K562 (cell line): ENCODE results near the gene TARS3. TPM values are rescaled to one million over a fixed set of nuclear protein-coding genes. Genes with fewer than 3 reads are reported as not detected.

ENCODE experiments used
- BACH1 ChIP-seq: fragments of 200-800 bp; sonication (Bioruptor generic); IDR thresholded peaks from 2 replicates; pipeline ENCODE4 v1.6.1; 2016; ENCODE audit warnings: missing genetic modification characterization, missing compliant biosample characterization
- BDP1 ChIP-seq: IDR thresholded peaks from 3 replicates; pipeline ENCODE4 v1.6.1; 2011; ENCODE audit not compliant: insufficient read length, insufficient read depth
- C11orf30 ChIP-seq: fragments of 450-650 bp; IDR thresholded peaks from 2 replicates; pipeline ENCODE4 v1.6.1; 2016; ENCODE audit warnings: low read depth, mild to moderate bottlenecking
- DACH1 ChIP-seq: fragments of 450-650 bp; IDR thresholded peaks from 2 replicates; pipeline ENCODE4 v1.6.1; 2018; ENCODE audit not compliant: partially characterized antibody
- GTF2F1 ChIP-seq: IDR thresholded peaks from 2 replicates; pipeline ENCODE4 v1.6.1; 2011; ENCODE audit warnings: low read depth, low read length, improper control_type of control experiment
- HSF4 ChIP-seq: fragments of 250-450 bp; sonication (Bioruptor Pico); IDR thresholded peaks from 2 replicates; pipeline ENCODE4 v2.1.2; 2022; ENCODE audit warnings: mild to moderate bottlenecking, moderate library complexity, borderline replicate concordance
- MAFG ChIP-seq: fragments of 450-650 bp; conservative IDR thresholded peaks from 2 replicates; pipeline ENCODE4 v1.6.1; 2016; ENCODE audit warnings: missing genetic modification characterization, missing compliant biosample characterization
- MEIS2 ChIP-seq: fragments of 450-650 bp; IDR thresholded peaks from 2 replicates; pipeline ENCODE4 v1.6.1; 2014; ENCODE audit warnings: mild to moderate bottlenecking; ENCODE audit not compliant: partially characterized antibody
- NFE2L1 ChIP-seq: fragments of 450-650 bp; IDR thresholded peaks from 2 replicates; pipeline ENCODE4 v1.6.1; 2016; ENCODE audit warnings: missing genetic modification characterization, low read depth, mild to moderate bottlenecking, missing compliant biosample characterization, moderate library complexity, borderline replicate concordance
- POLR2G ChIP-seq: fragments of 200-400 bp; formaldehyde crosslinking; IDR thresholded peaks from 2 replicates; pipeline ENCODE4 v1.6.1; 2017; ENCODE audit warnings: low read depth, mild to moderate bottlenecking, antibody characterized with exemption, low read length, moderate library complexity
- SMARCE1 ChIP-seq: fragments of 450-650 bp; IDR thresholded peaks from 2 replicates; pipeline ENCODE4 v1.7.1; 2016; ENCODE audit warnings: mild to moderate bottlenecking
- TBL1XR1 ChIP-seq, 2 experiments: IDR thresholded peaks; 2 replicates each; pipeline ENCODE4 v1.6.1; 2012; ENCODE audit warnings: improper control_type of control experiment in 2 of 2, low read length in 2 of 2, mild to moderate bottlenecking in 1 of 2
- YBX1 ChIP-seq: fragments of 450-650 bp; IDR thresholded peaks from 2 replicates; pipeline ENCODE4 v1.7.1; 2016; ENCODE audit warnings: mild to moderate bottlenecking
- ZNF165 ChIP-seq: fragments of 250-450 bp; sonication (Bioruptor Pico); IDR thresholded peaks from 2 replicates; pipeline ENCODE4 v1.4.0; 2020; ENCODE audit warnings: borderline replicate concordance
- ZNF232 ChIP-seq: sonication (generic); formaldehyde crosslinking; IDR thresholded peaks from 2 replicates; pipeline ENCODE4 v1.8.0; 2022; ENCODE audit warnings: mild to moderate bottlenecking, missing genetic modification reagents
- ZNF316 ChIP-seq: fragments of 450-650 bp; IDR thresholded peaks from 2 replicates; pipeline ENCODE4 v1.6.1; 2016
- ZNF785 ChIP-seq: fragments of 250-450 bp; sonication (Bioruptor Pico); IDR thresholded peaks from 2 replicates; pipeline ENCODE4 v1.4.0; 2020; ENCODE audit warnings: mild to moderate bottlenecking
- polyA plus RNA-seq, 8 experiments: library from polyadenylated mRNA; depleted of rRNA in 4 of 8; stranded (reverse) in 5 of 8; unstranded in 3 of 8; fragments of >200 nt; fragmentation: Nextera tagmentation in 2 of 8; fragmentation: Illumina TruSeq in 1 of 8; extraction: Ambion mirVana in 2 of 8; extraction: Trizol in 1 of 8; gene quantifications; 2 replicates each; pipeline versions ENCODE4 v1.2.1 to v1.2.3, GENCODE V29; 2011 to 2014; ENCODE audit warnings: inconsistent platforms in 1 of 8, missing spikeins in 1 of 8
- total RNA-seq, 7 experiments: library from RNA; depleted of rRNA in 6 of 7; stranded (reverse); fragments of >200 nt in 6 of 7; fragmentation: Illumina TruSeq in 2 of 7; extraction: Trizol in 2 of 7; gene quantifications; 2 replicates each; pipeline versions ENCODE4 v1.2.1 to v1.2.3, GENCODE V29; 2011 to 2021; ENCODE audit warnings: low replicate concordance in 1 of 7
- TF ChIP-seq, protein P1 (sequence below), 2 experiments: IDR thresholded peaks in 1 of 2; conservative IDR thresholded peaks in 1 of 2; 2 replicates each; pipeline ENCODE4 v1.6.1; 2016; ENCODE audit warnings: low read depth in 2 of 2, mild to moderate bottlenecking in 1 of 2, missing compliant biosample characterization in 1 of 2, missing genetic modification characterization in 1 of 2, moderate library complexity in 1 of 2
- TF ChIP-seq, protein P2 (sequence below), 2 experiments: fragments of 450-650 bp; IDR thresholded peaks; 2 replicates each; pipeline ENCODE4 v1.6.1; 2016
- TF ChIP-seq, protein P3 (sequence below): fragments of 450-650 bp; formaldehyde crosslinking; IDR thresholded peaks from 2 replicates; pipeline ENCODE4 v1.4.0; 2022; ENCODE audit warnings: missing genetic modification characterization
- TF ChIP-seq, protein P4 (sequence below): fragments of 450-650 bp; IDR thresholded peaks from 2 replicates; pipeline ENCODE4 v1.6.1; 2016
- TF ChIP-seq, protein P5 (sequence below): IDR thresholded peaks from 2 replicates; pipeline ENCODE4 v1.6.1; 2011; ENCODE audit warnings: borderline replicate concordance, low read depth, mild to moderate bottlenecking, moderate library complexity, low read length; ENCODE audit not compliant: insufficient read depth, poor library complexity, severe bottlenecking

TARS3 gene
- total and polyA plus RNA-seq, 9 of the 15 experiments (the other 6 are each of a cell fraction or from before 2014, with no cell fraction given): 2.1 to 14.7 (median 9.8) TPM

DNA sequence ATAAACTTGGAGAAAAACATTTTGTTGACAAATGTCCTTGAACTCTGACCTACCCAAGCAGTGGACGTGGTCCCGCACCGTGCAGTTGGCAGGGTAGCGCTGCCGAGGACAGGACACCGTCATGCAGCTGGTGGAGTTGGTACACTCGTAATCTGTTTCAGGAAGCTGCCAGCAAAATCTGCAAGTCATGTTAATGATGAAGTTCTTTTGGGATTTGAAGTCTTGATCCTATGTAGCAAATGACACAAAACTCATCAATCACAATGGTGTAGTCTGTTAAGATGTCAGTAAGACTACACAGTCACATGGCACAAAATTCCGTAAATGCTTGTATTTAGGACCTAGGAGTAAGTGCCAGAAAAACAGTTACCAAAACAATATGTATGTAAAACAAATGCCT, 77.6 kb downstream of the TARS3 start (continued):
- TF ChIP-seq, protein P1, sequence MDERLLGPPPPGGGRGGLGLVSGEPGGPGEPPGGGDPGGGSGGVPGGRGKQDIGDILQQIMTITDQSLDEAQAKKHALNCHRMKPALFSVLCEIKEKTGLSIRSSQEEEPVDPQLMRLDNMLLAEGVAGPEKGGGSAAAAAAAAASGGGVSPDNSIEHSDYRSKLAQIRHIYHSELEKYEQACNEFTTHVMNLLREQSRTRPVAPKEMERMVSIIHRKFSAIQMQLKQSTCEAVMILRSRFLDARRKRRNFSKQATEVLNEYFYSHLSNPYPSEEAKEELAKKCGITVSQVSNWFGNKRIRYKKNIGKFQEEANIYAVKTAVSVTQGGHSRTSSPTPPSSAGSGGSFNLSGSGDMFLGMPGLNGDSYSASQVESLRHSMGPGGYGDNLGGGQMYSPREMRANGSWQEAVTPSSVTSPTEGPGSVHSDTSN (CRISPR knock-in tag; IDR thresholded peaks at IDR 0.05; ENCODE audit: low read depth): no peak
- TF ChIP-seq, protein P1 (tag; conservative IDR thresholded peaks at IDR 0.05; ENCODE audit: low read depth): peak; percentile 52; the same call in 1 of the 2 replicates
- TF ChIP-seq ZNF165 (no peak), ZNF316 (peak; percentile 65), GTF2F1 (no peak), DACH1 (no peak), BACH1 (no peak), C11orf30 (peak; percentile 58), ZNF232 (no peak), MAFG (tag) (peak; percentile 81), YBX1 (no peak), ZNF785 (no peak), BDP1 (no peak), SMARCE1 (no peak), HSF4 (CRISPR knock-in tag) (no peak), TBL1XR1 (IDR thresholded peaks at IDR 0.05; ENCODE audit: low read length in 2 of 2) (no peak), POLR2G (no peak), MEIS2 (peak; percentile 55), NFE2L1 (peak; percentile 53)
- TF ChIP-seq, protein P2, sequence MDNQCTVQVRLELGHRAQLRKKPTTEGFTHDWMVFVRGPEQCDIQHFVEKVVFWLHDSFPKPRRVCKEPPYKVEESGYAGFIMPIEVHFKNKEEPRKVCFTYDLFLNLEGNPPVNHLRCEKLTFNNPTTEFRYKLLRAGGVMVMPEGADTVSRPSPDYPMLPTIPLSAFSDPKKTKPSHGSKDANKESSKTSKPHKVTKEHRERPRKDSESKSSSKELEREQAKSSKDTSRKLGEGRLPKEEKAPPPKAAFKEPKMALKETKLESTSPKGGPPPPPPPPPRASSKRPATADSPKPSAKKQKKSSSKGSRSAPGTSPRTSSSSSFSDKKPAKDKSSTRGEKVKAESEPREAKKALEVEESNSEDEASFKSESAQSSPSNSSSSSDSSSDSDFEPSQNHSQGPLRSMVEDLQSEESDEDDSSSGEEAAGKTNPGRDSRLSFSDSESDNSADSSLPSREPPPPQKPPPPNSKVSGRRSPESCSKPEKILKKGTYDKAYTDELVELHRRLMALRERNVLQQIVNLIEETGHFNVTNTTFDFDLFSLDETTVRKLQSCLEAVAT (IDR thresholded peaks at IDR 0.05): no peak
- TF ChIP-seq, protein P3, sequence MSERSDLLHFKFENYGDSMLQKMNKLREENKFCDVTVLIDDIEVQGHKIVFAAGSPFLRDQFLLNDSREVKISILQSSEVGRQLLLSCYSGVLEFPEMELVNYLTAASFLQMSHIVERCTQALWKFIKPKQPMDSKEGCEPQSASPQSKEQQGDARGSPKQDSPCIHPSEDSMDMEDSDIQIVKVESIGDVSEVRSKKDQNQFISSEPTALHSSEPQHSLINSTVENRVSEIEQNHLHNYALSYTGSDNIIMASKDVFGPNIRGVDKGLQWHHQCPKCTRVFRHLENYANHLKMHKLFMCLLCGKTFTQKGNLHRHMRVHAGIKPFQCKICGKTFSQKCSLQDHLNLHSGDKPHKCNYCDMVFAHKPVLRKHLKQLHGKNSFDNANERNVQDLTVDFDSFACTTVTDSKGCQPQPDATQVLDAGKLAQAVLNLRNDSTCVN (CRISPR knock-in tag): no peak
- TF ChIP-seq, protein P4, sequence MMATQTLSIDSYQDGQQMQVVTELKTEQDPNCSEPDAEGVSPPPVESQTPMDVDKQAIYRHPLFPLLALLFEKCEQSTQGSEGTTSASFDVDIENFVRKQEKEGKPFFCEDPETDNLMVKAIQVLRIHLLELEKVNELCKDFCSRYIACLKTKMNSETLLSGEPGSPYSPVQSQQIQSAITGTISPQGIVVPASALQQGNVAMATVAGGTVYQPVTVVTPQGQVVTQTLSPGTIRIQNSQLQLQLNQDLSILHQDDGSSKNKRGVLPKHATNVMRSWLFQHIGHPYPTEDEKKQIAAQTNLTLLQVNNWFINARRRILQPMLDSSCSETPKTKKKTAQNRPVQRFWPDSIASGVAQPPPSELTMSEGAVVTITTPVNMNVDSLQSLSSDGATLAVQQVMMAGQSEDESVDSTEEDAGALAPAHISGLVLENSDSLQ: peak; percentile 35; the same call in 1 of the 2 replicates
- TF ChIP-seq, protein P5, sequence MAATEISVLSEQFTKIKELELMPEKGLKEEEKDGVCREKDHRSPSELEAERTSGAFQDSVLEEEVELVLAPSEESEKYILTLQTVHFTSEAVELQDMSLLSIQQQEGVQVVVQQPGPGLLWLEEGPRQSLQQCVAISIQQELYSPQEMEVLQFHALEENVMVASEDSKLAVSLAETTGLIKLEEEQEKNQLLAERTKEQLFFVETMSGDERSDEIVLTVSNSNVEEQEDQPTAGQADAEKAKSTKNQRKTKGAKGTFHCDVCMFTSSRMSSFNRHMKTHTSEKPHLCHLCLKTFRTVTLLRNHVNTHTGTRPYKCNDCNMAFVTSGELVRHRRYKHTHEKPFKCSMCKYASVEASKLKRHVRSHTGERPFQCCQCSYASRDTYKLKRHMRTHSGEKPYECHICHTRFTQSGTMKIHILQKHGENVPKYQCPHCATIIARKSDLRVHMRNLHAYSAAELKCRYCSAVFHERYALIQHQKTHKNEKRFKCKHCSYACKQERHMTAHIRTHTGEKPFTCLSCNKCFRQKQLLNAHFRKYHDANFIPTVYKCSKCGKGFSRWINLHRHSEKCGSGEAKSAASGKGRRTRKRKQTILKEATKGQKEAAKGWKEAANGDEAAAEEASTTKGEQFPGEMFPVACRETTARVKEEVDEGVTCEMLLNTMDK: no peak
